Stimulated activated CD4-positive, alpha-beta T cell treated with anti-CD3 and anti-CD28 coated beads, TNF-alpha, amount 100 ng/mL, for 1 hour (primary cell): ENCODE data around the gene HPCA.

Experiments
- DNase-seq, 3 donors: peaks; one replicate each; pipeline ENCODE4 v3.0.0-alpha.2; 2020; ENCODE audit warnings: low read depth in 3 of 3, low spot score in 1 of 3

HPCA gene

DNA sequence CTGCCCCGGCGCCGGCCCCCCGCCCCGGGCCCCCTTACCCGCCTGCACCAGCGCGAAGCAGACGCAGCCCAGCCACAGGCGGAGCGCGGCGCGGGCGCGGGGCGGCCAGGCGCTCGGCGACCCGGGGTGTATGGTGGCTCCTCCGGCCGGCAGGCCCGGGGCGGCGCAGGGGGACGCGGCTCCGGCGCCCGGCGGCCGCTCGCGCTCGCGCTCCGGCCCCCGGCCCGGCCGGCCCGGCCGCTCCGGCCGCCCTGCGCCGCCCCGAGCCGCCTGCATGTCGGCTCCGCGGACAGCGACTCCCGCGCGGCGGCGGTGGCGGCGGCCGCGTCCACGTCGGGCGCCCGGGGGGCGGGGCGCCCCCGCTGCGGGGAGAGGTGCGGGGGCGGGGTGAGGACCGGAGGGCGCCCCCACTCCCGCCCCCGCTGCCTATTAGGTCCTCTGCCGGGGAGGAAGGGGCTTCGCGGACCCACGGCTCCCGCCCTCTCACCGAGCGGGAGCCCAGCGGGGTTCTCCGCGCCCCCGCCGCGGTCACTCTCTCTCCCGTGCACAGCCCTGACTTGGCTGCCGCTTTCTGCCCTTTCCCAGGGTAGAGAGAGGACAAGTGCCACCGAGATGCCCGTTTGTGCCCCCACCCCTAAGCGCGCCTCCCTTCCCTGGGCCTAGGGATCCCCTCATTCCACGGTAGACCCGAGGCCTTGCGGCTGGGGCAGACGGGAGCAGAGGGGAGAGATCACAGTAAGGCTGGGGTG lies 15.5 kb upstream of the HPCA start, which contains the start of gene FNDC5:
TSS of gene FNDC5 (minus strand) at position 298 of the 749 bp plus-strand sequence.
- no peak for DNase-seq

GRCh38 chr1:32871364-32872191 lies 14.7 kb upstream of the HPCA start:
- DNase-seq: no peak

DNA sequence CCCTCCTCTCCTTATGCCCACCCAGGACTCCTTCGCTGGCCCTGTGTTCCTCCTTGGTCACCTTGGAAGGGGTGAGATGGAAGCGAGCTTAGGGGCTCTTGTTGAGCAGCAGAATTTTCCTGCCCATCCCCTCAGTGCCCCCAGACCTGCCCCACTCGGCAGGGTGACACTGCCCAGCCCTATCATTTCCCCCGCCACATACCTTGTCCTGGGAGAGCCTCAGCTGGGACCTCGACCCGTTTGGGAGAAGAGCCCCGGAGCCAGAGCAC lies 14.2 kb upstream of the HPCA start:
- no peak for DNase-seq

- no peak for DNase-seq
Observed at GRCh38 chr1:32873484-32873883, 12.8 kb upstream of the HPCA start.

GRCh38 chr1:32874860-32875752 lies 11.2 kb upstream of the HPCA start:
- DNase-seq: no peak

- peak in 1 of 3 donors; percentile 15 for DNase-seq
Observed at GRCh38 chr1:32876341-32877210, 9.7 kb upstream of the HPCA start.

- no peak for DNase-seq
Observed at GRCh38 chr1:32877211-32878110, 8.8 kb upstream of the HPCA start.

DNA sequence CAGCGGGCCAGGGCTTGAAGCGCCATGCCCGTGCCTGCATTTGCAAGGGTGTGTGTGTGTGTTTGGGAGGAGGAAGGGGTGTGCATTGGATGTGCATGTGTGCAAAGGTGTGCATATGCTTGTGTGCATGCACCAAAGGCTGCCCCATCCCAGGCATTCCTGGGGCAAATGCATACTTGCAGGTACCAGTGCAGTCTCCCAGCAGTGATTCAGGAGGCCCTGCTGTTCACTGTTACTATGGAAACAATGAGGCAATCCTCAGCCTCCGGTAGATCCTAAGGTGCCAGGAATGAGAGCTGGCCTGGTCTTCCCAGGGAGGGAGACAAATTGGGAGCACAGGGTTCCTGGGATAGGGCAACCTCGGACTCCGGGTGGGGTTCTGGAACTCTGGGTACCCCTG lies 8.1 kb upstream of the HPCA start:
- no peak for DNase-seq

GRCh38 chr1:32878637-32879041 lies 7.7 kb upstream of the HPCA start:
- DNase-seq: no peak

DNA sequence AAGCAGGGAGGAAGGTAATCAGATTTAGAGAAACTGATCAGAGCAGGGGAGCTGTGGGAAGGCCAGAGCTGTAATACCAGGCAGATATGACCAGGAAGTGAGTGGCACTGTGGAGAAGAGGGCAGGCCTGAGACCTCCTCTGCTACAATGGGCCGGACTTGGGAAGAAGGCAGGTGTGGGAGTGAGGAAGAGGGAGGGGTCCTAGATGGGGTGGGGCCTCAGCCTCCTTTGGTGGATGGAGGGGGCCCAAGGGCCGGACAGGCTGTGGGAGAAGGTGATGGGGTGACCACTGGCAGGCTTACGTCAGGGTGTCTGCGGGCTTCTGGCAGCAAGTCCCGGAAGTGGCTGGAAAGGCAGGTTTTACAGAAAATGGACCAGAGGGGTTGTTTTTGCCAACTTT lies 5.0 kb upstream of the HPCA start:
- DNase-seq: no peak

DNA sequence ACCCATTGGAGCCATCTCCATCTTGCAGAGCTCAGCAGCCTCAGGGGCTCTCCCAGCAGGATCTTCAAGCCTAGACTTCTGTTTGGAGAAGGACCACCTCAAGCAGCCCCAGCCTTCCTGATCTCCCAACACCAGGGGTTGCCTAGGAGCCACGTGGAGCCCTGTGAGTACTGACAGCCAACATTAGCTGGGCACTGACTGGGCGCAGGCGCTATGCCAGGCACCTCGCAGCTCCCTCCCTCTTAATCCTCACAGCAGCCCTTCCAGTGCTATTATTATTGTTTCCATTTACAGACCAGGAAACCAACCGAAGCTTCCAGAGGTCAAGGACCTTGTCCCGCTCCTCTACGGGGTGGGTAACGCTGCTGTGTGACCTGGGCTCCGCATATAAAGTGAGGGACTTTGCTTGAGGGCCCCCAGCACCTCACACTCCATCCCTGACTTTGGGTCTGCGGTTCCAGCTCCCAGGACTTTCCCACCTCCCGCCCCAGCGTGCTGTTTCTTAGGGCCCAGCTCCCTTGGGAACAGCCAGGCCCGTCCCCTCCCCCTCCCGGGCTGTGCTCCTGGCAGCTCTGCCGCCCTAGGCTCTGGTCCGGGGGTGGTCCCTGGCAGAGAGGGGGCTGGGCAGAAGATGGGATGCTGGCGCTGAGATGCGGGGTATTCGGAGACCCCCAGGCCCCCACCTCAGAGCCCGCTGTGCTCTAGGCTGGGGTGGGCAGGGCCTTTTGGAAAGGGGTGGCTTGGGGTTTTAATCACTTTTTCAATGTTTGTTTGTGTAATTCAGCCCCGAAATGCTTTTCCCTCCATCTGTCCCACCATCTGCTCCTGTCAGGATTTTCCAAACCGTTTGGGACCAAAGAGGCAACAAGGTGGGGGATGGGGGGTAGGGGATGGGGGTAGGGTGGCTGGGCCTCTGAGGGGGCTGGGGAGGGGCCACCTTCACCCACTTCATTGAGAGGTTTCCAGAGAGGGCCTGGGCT lies 4.1 kb upstream of the HPCA start:
- no peak for DNase-seq

DNA sequence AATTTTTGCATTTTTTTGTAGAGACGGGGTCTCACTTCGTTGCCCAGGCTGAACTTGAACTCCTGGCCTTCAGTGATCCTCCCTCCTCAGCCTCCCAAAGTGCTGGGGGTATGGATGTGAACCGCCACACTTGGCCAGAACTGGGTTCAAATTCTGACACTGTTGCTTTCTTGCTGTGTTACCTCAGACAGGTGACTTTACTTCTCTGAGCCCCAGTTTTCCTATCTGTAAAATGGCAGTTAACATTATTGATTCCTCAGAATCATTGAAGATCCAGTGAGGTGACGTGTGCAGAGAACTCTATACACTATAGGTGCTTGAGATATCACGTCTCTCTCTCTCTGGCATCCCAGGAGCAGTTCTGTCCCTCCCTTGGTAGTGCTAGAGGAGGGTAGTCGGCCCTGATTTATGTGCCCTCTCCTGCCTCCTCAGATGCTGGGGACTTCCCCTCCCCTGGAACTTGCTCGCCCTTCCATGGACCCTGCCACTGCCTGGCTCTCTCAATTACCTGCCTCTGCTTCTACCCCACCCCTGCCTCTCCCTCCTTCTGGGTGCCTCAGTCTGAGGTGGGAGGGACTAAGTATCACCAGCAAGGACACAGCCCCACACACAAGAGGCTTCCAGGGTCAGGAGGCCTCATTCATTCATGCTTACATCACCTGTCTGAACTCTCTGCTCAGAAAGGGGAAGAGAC lies 2.8 kb upstream of the HPCA start:
- DNase-seq: no peak

DNA sequence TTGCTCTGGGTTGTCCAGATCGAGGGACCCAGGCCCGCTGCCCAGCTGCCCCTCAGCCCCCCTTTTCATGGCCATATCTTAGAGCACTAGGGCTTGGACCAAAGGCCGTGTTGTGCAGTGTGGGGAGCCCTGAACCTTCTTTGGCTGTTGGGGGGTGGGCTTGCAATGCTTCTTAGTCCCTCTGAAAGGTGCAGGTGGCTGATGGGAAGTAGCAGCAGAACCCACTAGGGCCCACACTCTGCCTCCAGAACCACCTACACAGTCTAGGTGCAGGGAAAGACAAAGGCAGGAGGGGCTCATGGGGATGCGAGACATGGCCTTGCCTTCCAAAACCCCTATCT lies 2.3 kb upstream of the HPCA start:
- DNase-seq: no peak

- DNase-seq: no peak
Observed at GRCh38 chr1:32884726-32885125, 1.6 kb upstream of the HPCA start.

DNA sequence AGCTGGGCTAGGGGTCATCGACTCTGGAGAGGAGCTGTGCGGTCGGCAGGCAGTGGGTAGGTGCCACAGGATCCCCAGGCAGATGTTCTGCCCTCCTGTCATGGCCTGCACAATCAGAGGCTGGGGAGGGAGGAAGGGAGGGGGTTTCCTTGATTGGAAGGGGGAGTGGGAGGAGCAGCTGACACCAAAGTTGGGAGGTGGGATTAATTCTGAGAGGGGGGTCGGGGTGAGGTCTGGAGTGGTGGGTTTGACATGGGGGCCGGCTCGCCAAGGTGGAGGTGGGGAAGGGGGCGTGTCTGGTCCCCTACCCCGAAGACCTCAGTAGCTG lies 651 bp upstream of the HPCA start:
- no peak for DNase-seq

DNA sequence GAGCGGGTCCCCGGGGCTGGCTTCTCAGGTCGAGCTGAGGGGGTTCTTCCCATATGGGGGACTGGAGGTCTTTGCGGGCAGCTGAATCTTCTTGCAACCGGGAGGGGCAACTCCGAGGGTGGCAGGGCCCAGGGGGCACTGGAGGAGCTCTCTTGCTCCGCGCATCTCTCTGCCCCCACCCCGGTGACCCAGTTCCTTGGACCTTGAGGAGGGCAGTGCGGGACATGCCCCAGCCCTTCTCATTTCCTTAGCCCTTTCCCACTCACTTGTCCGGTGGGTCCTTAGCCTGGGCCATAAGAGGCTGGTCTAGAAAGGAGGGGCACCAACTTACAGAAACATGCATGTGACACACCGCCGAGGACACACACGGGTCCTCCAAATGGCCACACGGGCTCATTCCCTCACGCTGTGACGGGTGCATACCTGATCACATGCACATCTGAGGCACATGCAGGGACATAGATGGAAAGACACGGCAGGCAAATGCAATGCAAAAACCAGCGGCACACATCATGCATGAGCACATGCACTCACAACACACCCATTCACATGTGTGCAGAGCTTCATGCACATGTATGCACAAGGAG lies 630 bp downstream of the HPCA start:
- no peak for DNase-seq

GRCh38 chr1:32887623-32888022 lies 1.3 kb downstream of the HPCA start:
- no peak for DNase-seq

DNA sequence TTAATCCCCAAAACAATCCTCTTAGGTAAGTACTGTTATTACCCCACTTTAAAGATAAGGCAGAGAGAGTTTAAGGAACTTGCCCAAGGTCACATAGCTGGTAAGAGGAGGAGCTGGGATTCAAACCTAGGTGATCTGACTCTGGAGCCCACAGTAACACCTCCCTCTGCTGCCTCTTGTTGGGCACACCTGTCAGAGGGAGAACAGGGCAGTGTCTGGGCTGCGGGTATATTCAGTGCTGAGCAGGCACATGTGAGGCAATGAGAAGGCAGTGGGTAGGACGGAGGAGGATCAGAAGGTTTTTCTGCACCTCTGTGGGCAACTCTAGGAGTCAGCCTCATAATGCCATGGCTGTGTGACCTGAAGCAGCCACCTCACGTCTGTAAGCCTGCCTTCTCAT lies 1.8 kb downstream of the HPCA start:
- no peak for DNase-seq
